ENCODE results near the gene CCL28. TPM values are rescaled to one million over a fixed set of nuclear protein-coding genes. Genes with fewer than 3 reads are reported as not detected.

Gene CCL28
- total RNA-seq, 1 experiment from 2014 or later, result 8.6 TPM

GRCh38 chr5:43358301-43358700 lies 53.9 kb downstream of the CCL28 start:
- peaks cover 9% of the 10 kb centered on the region for H3K9me3 Mint-ChIP-seq (ENCODE audit: unreplicated experiment)
- H3K4me1 Mint-ChIP-seq (ENCODE audit: low read depth, unreplicated experiment), result no peaks in the 10 kb centered on the region
- H3K27me3 ChIP-seq (replicated peaks; ENCODE audit: control insufficient read depth, insufficient read depth, low read length), result no peaks in the 10 kb centered on the region; the same call in 1 of the 2 replicates
- no peaks in the 10 kb centered on the region for H3K36me3 ChIP-seq (ENCODE audit: control insufficient read depth, insufficient read depth, low read length)
- H3K36me3 Mint-ChIP-seq (ENCODE audit: insufficient read depth, unreplicated experiment), result no peaks in the 10 kb centered on the region
- 0 out of 2 replicates have a peak, but pooled peaks cover 4% of the 10 kb centered on the region for H3K4me1 ChIP-seq
- no peak overlapping the region for H3K4me3 Mint-ChIP-seq (ENCODE audit: unreplicated experiment)
- intact Hi-C loops (cut with micrococcal nuclease; ENCODE audit: unreplicated experiment), result no loop called here
- TF ChIP-seq, protein P1, sequence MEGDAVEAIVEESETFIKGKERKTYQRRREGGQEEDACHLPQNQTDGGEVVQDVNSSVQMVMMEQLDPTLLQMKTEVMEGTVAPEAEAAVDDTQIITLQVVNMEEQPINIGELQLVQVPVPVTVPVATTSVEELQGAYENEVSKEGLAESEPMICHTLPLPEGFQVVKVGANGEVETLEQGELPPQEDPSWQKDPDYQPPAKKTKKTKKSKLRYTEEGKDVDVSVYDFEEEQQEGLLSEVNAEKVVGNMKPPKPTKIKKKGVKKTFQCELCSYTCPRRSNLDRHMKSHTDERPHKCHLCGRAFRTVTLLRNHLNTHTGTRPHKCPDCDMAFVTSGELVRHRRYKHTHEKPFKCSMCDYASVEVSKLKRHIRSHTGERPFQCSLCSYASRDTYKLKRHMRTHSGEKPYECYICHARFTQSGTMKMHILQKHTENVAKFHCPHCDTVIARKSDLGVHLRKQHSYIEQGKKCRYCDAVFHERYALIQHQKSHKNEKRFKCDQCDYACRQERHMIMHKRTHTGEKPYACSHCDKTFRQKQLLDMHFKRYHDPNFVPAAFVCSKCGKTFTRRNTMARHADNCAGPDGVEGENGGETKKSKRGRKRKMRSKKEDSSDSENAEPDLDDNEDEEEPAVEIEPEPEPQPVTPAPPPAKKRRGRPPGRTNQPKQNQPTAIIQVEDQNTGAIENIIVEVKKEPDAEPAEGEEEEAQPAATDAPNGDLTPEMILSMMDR (IDR thresholded peaks at IDR 0.05; ENCODE audit: insufficient read depth in 1 of 2, low read depth in 1 of 2, low read length in 1 of 2, severe bottlenecking in 1 of 2, unreplicated experiment in 1 of 2), result no peak
- ChIA-PET POLR2A (no interaction called here), CTCF (no interaction called here)
- no peak overlapping the region for H3K4me3 ChIP-seq (ENCODE audit: low read depth, low read length)
- BruUV-seq (replicated peaks), result no TSS peak
- H3K27ac Mint-ChIP-seq (ENCODE audit: unreplicated experiment), result no peak overlapping the region
- no peak for DNase-seq
- peaks cover 17% of the 10 kb centered on the region for H3K9me3 ChIP-seq
- no peaks in the 10 kb centered on the region for H3K27me3 Mint-ChIP-seq (ENCODE audit: insufficient read depth, unreplicated experiment)

GRCh38 chr5:43357878-43358281 lies 54.3 kb downstream of the CCL28 start:
- ChIA-PET CTCF (no interaction called here), POLR2A (no interaction called here)
- no peaks in the 10 kb centered on the region for H3K4me1 Mint-ChIP-seq (ENCODE audit: low read depth, unreplicated experiment)
- intact Hi-C loops (cut with micrococcal nuclease; ENCODE audit: unreplicated experiment), result no loop called here
- 0 out of 2 replicates have a peak, but pooled peaks cover 4% of the 10 kb centered on the region for H3K4me1 ChIP-seq
- no peak overlapping the region for H3K4me3 Mint-ChIP-seq (ENCODE audit: unreplicated experiment)
- H3K9me3 ChIP-seq, result peaks cover 17% of the 10 kb centered on the region
- H3K36me3 Mint-ChIP-seq (ENCODE audit: insufficient read depth, unreplicated experiment), result no peaks in the 10 kb centered on the region
- H3K36me3 ChIP-seq (ENCODE audit: control insufficient read depth, insufficient read depth, low read length), result no peaks in the 10 kb centered on the region
- peaks cover 9% of the 10 kb centered on the region for H3K9me3 Mint-ChIP-seq (ENCODE audit: unreplicated experiment)
- H3K27me3 Mint-ChIP-seq (ENCODE audit: insufficient read depth, unreplicated experiment), result no peaks in the 10 kb centered on the region
- no peak overlapping the region for H3K27ac Mint-ChIP-seq (ENCODE audit: unreplicated experiment)
- H3K27me3 ChIP-seq (replicated peaks; ENCODE audit: control insufficient read depth, insufficient read depth, low read length), result no peaks in the 10 kb centered on the region; the same call in 1 of the 2 replicates
- TF ChIP-seq, protein P1 (IDR thresholded peaks at IDR 0.05; ENCODE audit: insufficient read depth in 1 of 2, low read depth in 1 of 2, low read length in 1 of 2, severe bottlenecking in 1 of 2, unreplicated experiment in 1 of 2), result no peak
- H3K4me3 ChIP-seq (ENCODE audit: low read depth, low read length), result no peak overlapping the region
- no TSS peak for BruUV-seq (replicated peaks)
- DNase-seq, result no peak

- Histone ChIP-seq H3K9me3 (peaks cover 17% of the 10 kb centered on the region), H3K4me3 (ENCODE audit: low read depth, low read length) (no peak overlapping the region), H3K36me3 (ENCODE audit: control insufficient read depth, insufficient read depth, low read length) (no peaks in the 10 kb centered on the region), H3K27me3 (replicated peaks; ENCODE audit: control insufficient read depth, insufficient read depth, low read length) (no peaks in the 10 kb centered on the region; the same call in 1 of the 2 replicates), H3K4me1 (0 out of 2 replicates have a peak, but pooled peaks cover 4% of the 10 kb centered on the region)
- no peak for DNase-seq
- ChIA-PET POLR2A (no interaction called here), CTCF (no interaction called here)
- intact Hi-C loops (cut with micrococcal nuclease; ENCODE audit: unreplicated experiment), result no loop called here
- TF ChIP-seq, protein P1 (IDR thresholded peaks at IDR 0.05; ENCODE audit: insufficient read depth in 1 of 2, low read depth in 1 of 2, low read length in 1 of 2, severe bottlenecking in 1 of 2, unreplicated experiment in 1 of 2), result no peak
- no peaks in the 10 kb centered on the region for H3K36me3 Mint-ChIP-seq (ENCODE audit: insufficient read depth, unreplicated experiment)
- peaks cover 5% of the 10 kb centered on the region for H3K4me1 Mint-ChIP-seq (ENCODE audit: low read depth, unreplicated experiment)
- BruUV-seq (replicated peaks), result no TSS peak
- H3K9me3 Mint-ChIP-seq (ENCODE audit: unreplicated experiment), result peaks cover 9% of the 10 kb centered on the region
- no peak overlapping the region for H3K4me3 Mint-ChIP-seq (ENCODE audit: unreplicated experiment)
- H3K27me3 Mint-ChIP-seq (ENCODE audit: insufficient read depth, unreplicated experiment), result no peaks in the 10 kb centered on the region
- no peak overlapping the region for H3K27ac Mint-ChIP-seq (ENCODE audit: unreplicated experiment)
Measured at GRCh38 chr5:43357067-43357466, 55.1 kb downstream of the CCL28 start.

Measured in Caco-2 (cell line).